ENCODE measurements around the gene ESRRB. TPM values are rescaled to one million over a fixed set of nuclear protein-coding genes. Genes with fewer than 3 reads are reported as not detected.
"Not testable (repeated sequence)": the region's sequence is repeated elsewhere in the genome, so short reads cannot be mapped to it uniquely, and the experiment has no call there.

ESRRB gene
- total RNA-seq, 1 experiment from 2014 or later: not detected

GRCh38 chr14:76525106-76525821 is 149.3 kb downstream of the ESRRB start:
- H3F3A ChIP-seq (ENCODE audit: insufficient read depth, low read depth): no peaks in the 10 kb centered on the region
- ChIA-PET POLR2A (ENCODE audit: unreplicated experiment) (interaction anchor here (0.6 kb wide), 1 partner anchor 8 kb away, joined by 4 read pairs; no protein-coding TSS in a partner anchor), CTCF (interaction anchor here (0.6 kb wide), 1 partner anchor 446 kb away, joined by 10 read pairs; no protein-coding TSS in a partner anchor)
- no peak for TF ChIP-seq CTCF (conservative IDR thresholded peaks at IDR 0.05)
- TF ChIP-seq EZH2 (IDR thresholded peaks at IDR 0.05; ENCODE audit: low read depth): no peak
- no peak overlapping the region for H3K4me3 ChIP-seq
- no peaks in the 10 kb centered on the region for H3K79me2 ChIP-seq (ENCODE audit: low read depth)
- H3K27me3 ChIP-seq (ENCODE audit: insufficient read depth, low read depth): peaks cover 63% of the 10 kb centered on the region
- H3K36me3 ChIP-seq (ENCODE audit: low read depth): no peaks in the 10 kb centered on the region
- H3K9me3 ChIP-seq (ENCODE audit: insufficient read depth, low read depth): no peaks in the 10 kb centered on the region
- no peaks in the 10 kb centered on the region for H3K4me1 ChIP-seq (replicated peaks; ENCODE audit: insufficient read depth)
- no TSS peak for BruUV-seq (replicated peaks)
- H4K20me1 ChIP-seq (ENCODE audit: insufficient read depth): no peaks in the 10 kb centered on the region; the same call in 1 of the 2 replicates
- H3K4me2 ChIP-seq: no peak overlapping the region
- H3K9me2 ChIP-seq (ENCODE audit: insufficient read depth): no peaks in the 10 kb centered on the region
- DNase-seq: no peak
- H3K27ac ChIP-seq: no peak overlapping the region
- no peak overlapping the region for H2AFZ ChIP-seq
- intact Hi-C loops (cut with micrococcal nuclease; ENCODE audit: unreplicated experiment): no loop called here

GRCh38 chr14:76531085-76531484 is 155.1 kb downstream of the ESRRB start:
- Histone ChIP-seq H3K9me2 (ENCODE audit: insufficient read depth) (no peaks in the 10 kb centered on the region), H3K36me3 (ENCODE audit: low read depth) (no peaks in the 10 kb centered on the region), H2AFZ (no peak overlapping the region), H3K79me2 (ENCODE audit: low read depth) (no peaks in the 10 kb centered on the region), H3K4me2 (no peak overlapping the region), H4K20me1 (ENCODE audit: insufficient read depth) (no peaks in the 10 kb centered on the region), H3F3A (ENCODE audit: insufficient read depth, low read depth) (no peaks in the 10 kb centered on the region), H3K9me3 (ENCODE audit: insufficient read depth, low read depth) (no peaks in the 10 kb centered on the region), H3K27ac (no peak overlapping the region), H3K4me3 (no peak overlapping the region), H3K4me1 (replicated peaks; ENCODE audit: insufficient read depth) (no peaks in the 10 kb centered on the region), H3K27me3 (ENCODE audit: insufficient read depth, low read depth) (peaks cover 95% of the 10 kb centered on the region)
- TF ChIP-seq EZH2 (IDR thresholded peaks at IDR 0.05; ENCODE audit: low read depth) (no peak), CTCF (conservative IDR thresholded peaks at IDR 0.05) (no peak)
- DNase-seq: no peak
- BruUV-seq (replicated peaks): no TSS peak
- CTCF ChIA-PET: no interaction called here
- intact Hi-C loops (cut with micrococcal nuclease; ENCODE audit: unreplicated experiment): no loop called here
- POLR2A ChIA-PET (ENCODE audit: unreplicated experiment): no interaction called here

GRCh38 chr14:76531821-76532318 is 155.9 kb downstream of the ESRRB start:
- ChIA-PET POLR2A (ENCODE audit: unreplicated experiment) (no interaction called here), CTCF (no interaction called here)
- no peaks in the 10 kb centered on the region for H3K36me3 ChIP-seq (ENCODE audit: low read depth)
- no peaks in the 10 kb centered on the region for H3K9me3 ChIP-seq (ENCODE audit: insufficient read depth, low read depth)
- no peak overlapping the region for H3K27ac ChIP-seq
- no peaks in the 10 kb centered on the region for H4K20me1 ChIP-seq (ENCODE audit: insufficient read depth)
- H3K4me2 ChIP-seq: no peak overlapping the region
- no TSS peak for BruUV-seq (replicated peaks)
- no peak for DNase-seq
- no peaks in the 10 kb centered on the region for H3K4me1 ChIP-seq (replicated peaks; ENCODE audit: insufficient read depth)
- no peak for TF ChIP-seq EZH2 (IDR thresholded peaks at IDR 0.05; ENCODE audit: low read depth)
- no peak for TF ChIP-seq CTCF (conservative IDR thresholded peaks at IDR 0.05)
- peaks cover 95% of the 10 kb centered on the region for H3K27me3 ChIP-seq (ENCODE audit: insufficient read depth, low read depth)
- intact Hi-C loops (cut with micrococcal nuclease; ENCODE audit: unreplicated experiment): no loop called here
- no peaks in the 10 kb centered on the region for H3F3A ChIP-seq (ENCODE audit: insufficient read depth, low read depth)
- no peaks in the 10 kb centered on the region for H3K9me2 ChIP-seq (ENCODE audit: insufficient read depth)
- H2AFZ ChIP-seq: no peak overlapping the region
- no peak overlapping the region for H3K4me3 ChIP-seq
- H3K79me2 ChIP-seq (ENCODE audit: low read depth): no peaks in the 10 kb centered on the region

- BruUV-seq (replicated peaks); H3K9me3 ChIP-seq (ENCODE audit: insufficient read depth, low read depth); H3K27ac ChIP-seq; DNase-seq; H3K79me2 ChIP-seq (ENCODE audit: low read depth); H3K9me2 ChIP-seq (ENCODE audit: insufficient read depth); H2AFZ ChIP-seq; H3K36me3 ChIP-seq (ENCODE audit: low read depth); H4K20me1 ChIP-seq (ENCODE audit: insufficient read depth); intact Hi-C loops (cut with micrococcal nuclease; ENCODE audit: unreplicated experiment); H3K4me3 ChIP-seq; H3F3A ChIP-seq (ENCODE audit: insufficient read depth, low read depth); H3K4me2 ChIP-seq; H3K4me1 ChIP-seq (replicated peaks; ENCODE audit: insufficient read depth): not testable (repeated sequence)
- ChIA-PET CTCF (interaction anchor here (0.6 kb wide), 1 partner anchor 237 kb away, joined by 3 read pairs; no protein-coding TSS in a partner anchor), POLR2A (ENCODE audit: unreplicated experiment) (interaction anchor here (0.6 kb wide), 1 partner anchor 147 kb away, joined by 4 read pairs; no protein-coding TSS in a partner anchor)
- peaks cover 88% of the 10 kb centered on the region for H3K27me3 ChIP-seq (ENCODE audit: insufficient read depth, low read depth)
Measured at GRCh38 chr14:76536636-76537035, 160.7 kb downstream of the ESRRB start.
